OCI-LY7 (cell line): ENCODE results near the gene RASD1. TPM values are rescaled to one million over a fixed set of nuclear protein-coding genes. Genes with fewer than 3 reads are reported as not detected.

Experiments
- BruUV-seq: library from RNA; stranded (reverse); fragments of 400-500 nt; replicated peaks from 2 replicates; lab custom pipeline; 2021; lab: Mats Ljungman, UMichigan
- CTCF ChIA-PET: fragments of 300-600 bp; sonication (Branson Sonifier 250); formaldehyde crosslinking; loops from one replicate; lab custom pipeline; 2022; ENCODE audit warnings: antibody characterized with exemption; ENCODE audit not compliant: unreplicated experiment; lab: Charles Lee
- POLR2A ChIA-PET: fragments of 300-600 bp; sonication (Branson Sonifier 250); formaldehyde crosslinking; loops from one replicate; lab custom pipeline; 2022; ENCODE audit warnings: antibody characterized with exemption; lab: Charles Lee
- DNase-seq: peaks from one replicate; pipeline ENCODE4 v3.0.0-alpha.2; 2015; ENCODE audit warnings: low spot score
- H2AFZ ChIP-seq: fragments of 200-600 bp; sonication (generic), shearing (Covaris generic); 2 replicates; pipeline ENCODE4 v1.6.1; 2014; ENCODE audit warnings: mild to moderate bottlenecking, antibody characterized with exemption, low read length, moderate library complexity
- H3K27ac ChIP-seq: fragments of 200-600 bp; sonication (generic); 2 replicates; pipeline ENCODE4 v1.5.1; 2014; ENCODE audit warnings: mixed run types, low read depth, mild to moderate bottlenecking, moderate library complexity, low read length, inconsistent platforms; ENCODE audit not compliant: poor library complexity, severe bottlenecking
- H3K36me3 ChIP-seq: fragments of 200-600 bp; sonication (generic); 2 replicates; pipeline ENCODE4 v1.6.1; 2014; ENCODE audit warnings: mild to moderate bottlenecking, antibody characterized with exemption, low read length, moderate library complexity, mixed read lengths; ENCODE audit not compliant: insufficient read depth
- H3K4me1 ChIP-seq: fragments of 200-600 bp; sonication (generic); 2 replicates; pipeline ENCODE4 v1.5.1; 2014; ENCODE audit warnings: mild to moderate bottlenecking, low read length; ENCODE audit not compliant: insufficient read depth, poor library complexity, severe bottlenecking
- H3K4me2 ChIP-seq: fragments of 200-600 bp; sonication (generic); 2 replicates; pipeline ENCODE4 v1.6.1; 2014; ENCODE audit warnings: mild to moderate bottlenecking, low read length
- H3K4me3 ChIP-seq: fragments of 200-600 bp; sonication (generic); 2 replicates; pipeline ENCODE4 v1.5.1; 2014; ENCODE audit warnings: mild to moderate bottlenecking, low read depth, low read length; ENCODE audit not compliant: poor library complexity, severe bottlenecking
- H3K79me2 ChIP-seq: fragments of 200-600 bp; sonication (generic); 2 replicates; pipeline ENCODE4 v1.6.1; 2016; ENCODE audit warnings: low read depth, mild to moderate bottlenecking, low read length, moderate library complexity, mixed read lengths; ENCODE audit not compliant: insufficient read depth
- H3K9me2 ChIP-seq: fragments of 200-600 bp; sonication (generic); 2 replicates; pipeline ENCODE4 v1.6.1; 2016; ENCODE audit warnings: mild to moderate bottlenecking, low read length, mixed read lengths; ENCODE audit not compliant: insufficient read depth
- H3K9me3 ChIP-seq: fragments of 200-600 bp; sonication (generic); 2 replicates; pipeline ENCODE4 v1.6.1; 2014; ENCODE audit warnings: mild to moderate bottlenecking, mixed run types, low read length, mixed read lengths
- H4K20me1 ChIP-seq: fragments of 200-600 bp; sonication (generic); 2 replicates; pipeline ENCODE4 v1.6.1; 2014; ENCODE audit warnings: mild to moderate bottlenecking, antibody characterized with exemption, low read length, moderate library complexity, mixed read lengths; ENCODE audit not compliant: insufficient read depth
- EZH2phosphoT487 ChIP-seq: fragments of 200-600 bp; sonication (generic); IDR thresholded peaks from 2 replicates; pipeline ENCODE4 v1.6.1; 2018; ENCODE audit warnings: low read depth, borderline replicate concordance, mild to moderate bottlenecking, mixed run types, antibody characterized with exemption, low read length, moderate library complexity, mixed read lengths
- intact Hi-C: fragments of 100-400 bp; cut with micrococcal nuclease; formaldehyde crosslinking; loops from one replicate; pipeline ENCODE4 v1.10.0; 2022; ENCODE audit not compliant: unreplicated experiment
- total RNA-seq, 2 experiments: library from RNA; depleted of rRNA in 1 of 2; stranded (reverse); fragments of >200 nt in 1 of 2; shearing (Covaris generic) in 1 of 2; gene quantifications; 2 replicates each; pipeline ENCODE4 v1.2.3, GENCODE V29; 2014 to 2022
- TF ChIP-seq, protein P1 (sequence below): fragments of 200-600 bp; sonication (generic); conservative IDR thresholded peaks from 2 replicates; pipeline ENCODE4 v1.5.1; 2014; ENCODE audit warnings: mild to moderate bottlenecking, antibody characterized with exemption, low read length, moderate library complexity, mixed read lengths

Gene RASD1
- total RNA-seq, 2 experiments from 2014 or later, result 0.19 TPM; not detected in 1

DNA sequence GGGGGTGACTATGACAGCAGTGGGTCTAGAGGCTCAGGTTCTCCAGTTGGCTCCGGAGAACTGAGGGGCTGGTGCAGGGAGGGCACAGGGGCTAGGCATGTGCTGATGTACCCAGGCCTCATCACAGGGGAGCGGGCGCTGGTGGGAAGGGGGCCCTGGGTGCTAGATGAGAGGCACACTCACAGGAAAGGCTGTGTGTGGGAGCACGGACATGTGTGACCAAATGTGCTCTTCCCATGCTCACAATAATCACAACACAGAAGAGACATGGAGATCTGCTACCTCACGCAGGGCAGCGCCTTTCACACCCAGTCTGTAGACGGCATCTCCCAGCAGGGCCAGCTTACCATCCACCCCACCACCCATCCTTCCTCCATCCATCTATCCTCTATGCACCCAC is 17.4 kb upstream of the RASD1 start:
- Histone ChIP-seq H3K4me3 (no peak overlapping the region), H3K9me3 (no peaks in the 10 kb centered on the region), H3K27ac (no peak overlapping the region), H2AFZ (no peak overlapping the region), H3K4me2 (no peak overlapping the region), H4K20me1 (no peaks in the 10 kb centered on the region), H3K79me2 (no peaks in the 10 kb centered on the region), H3K36me3 (no peaks in the 10 kb centered on the region), H3K4me1 (no peaks in the 10 kb centered on the region), H3K9me2 (no peaks in the 10 kb centered on the region)
- CTCF ChIA-PET, result interaction anchor here (0.5 kb wide), 1 partner anchor 54 kb away, joined by 3 read pairs; no protein-coding TSS in a partner anchor
- BruUV-seq, result no TSS peak
- TF ChIP-seq, protein P1, sequence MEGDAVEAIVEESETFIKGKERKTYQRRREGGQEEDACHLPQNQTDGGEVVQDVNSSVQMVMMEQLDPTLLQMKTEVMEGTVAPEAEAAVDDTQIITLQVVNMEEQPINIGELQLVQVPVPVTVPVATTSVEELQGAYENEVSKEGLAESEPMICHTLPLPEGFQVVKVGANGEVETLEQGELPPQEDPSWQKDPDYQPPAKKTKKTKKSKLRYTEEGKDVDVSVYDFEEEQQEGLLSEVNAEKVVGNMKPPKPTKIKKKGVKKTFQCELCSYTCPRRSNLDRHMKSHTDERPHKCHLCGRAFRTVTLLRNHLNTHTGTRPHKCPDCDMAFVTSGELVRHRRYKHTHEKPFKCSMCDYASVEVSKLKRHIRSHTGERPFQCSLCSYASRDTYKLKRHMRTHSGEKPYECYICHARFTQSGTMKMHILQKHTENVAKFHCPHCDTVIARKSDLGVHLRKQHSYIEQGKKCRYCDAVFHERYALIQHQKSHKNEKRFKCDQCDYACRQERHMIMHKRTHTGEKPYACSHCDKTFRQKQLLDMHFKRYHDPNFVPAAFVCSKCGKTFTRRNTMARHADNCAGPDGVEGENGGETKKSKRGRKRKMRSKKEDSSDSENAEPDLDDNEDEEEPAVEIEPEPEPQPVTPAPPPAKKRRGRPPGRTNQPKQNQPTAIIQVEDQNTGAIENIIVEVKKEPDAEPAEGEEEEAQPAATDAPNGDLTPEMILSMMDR, result no peak
- no peak for TF ChIP-seq EZH2phosphoT487
- POLR2A ChIA-PET, result interaction anchor here (0.6 kb wide), 1 partner anchor 1365 kb away, joined by 4 read pairs; no protein-coding TSS in a partner anchor
- intact Hi-C loops, result no loop called here
- no peak for DNase-seq

DNA sequence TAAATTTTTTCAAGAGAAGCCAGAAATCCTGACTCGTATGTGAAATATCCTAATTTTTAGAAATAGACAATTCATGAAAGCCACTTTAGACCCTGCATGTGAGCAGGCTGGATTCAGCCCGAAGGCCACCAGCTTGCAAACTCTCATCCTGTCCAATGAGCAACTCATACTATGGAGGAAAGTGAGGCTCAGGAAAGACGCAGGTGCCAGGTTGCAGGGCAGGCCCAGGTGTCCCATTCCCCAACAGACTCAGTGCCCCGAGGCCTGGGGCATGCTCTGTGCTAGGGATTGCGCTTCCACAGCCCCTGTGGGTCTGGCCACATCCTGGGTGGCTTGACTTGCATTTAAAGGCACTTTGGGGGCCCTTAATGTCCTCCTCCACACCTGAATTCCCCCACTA is 16.7 kb upstream of the RASD1 start:
- ChIA-PET POLR2A (interaction anchor here (0.5 kb wide), 1 partner anchor 185 kb away, joined by 3 read pairs; no protein-coding TSS in a partner anchor), CTCF (no interaction called here)
- Histone ChIP-seq H3K4me1 (no peaks in the 10 kb centered on the region), H3K4me3 (no peak overlapping the region), H3K9me2 (no peaks in the 10 kb centered on the region), H4K20me1 (no peaks in the 10 kb centered on the region), H3K27ac (no peak overlapping the region), H3K9me3 (no peaks in the 10 kb centered on the region), H3K36me3 (no peaks in the 10 kb centered on the region), H3K79me2 (no peaks in the 10 kb centered on the region), H2AFZ (no peak overlapping the region), H3K4me2 (no peak overlapping the region)
- no TSS peak for BruUV-seq
- TF ChIP-seq, protein P1, result no peak
- TF ChIP-seq EZH2phosphoT487, result no peak
- intact Hi-C loops, result no loop called here
- DNase-seq, result no peak
